ENCODE measurements around the gene PPP1CB. TPM values are rescaled to one million over a fixed set of nuclear protein-coding genes. Genes with fewer than 3 reads are reported as not detected.

Gene PPP1CB
- polyA plus RNA-seq, 4 donors: 80.4 to 171 (median 91.0) TPM

DNA sequence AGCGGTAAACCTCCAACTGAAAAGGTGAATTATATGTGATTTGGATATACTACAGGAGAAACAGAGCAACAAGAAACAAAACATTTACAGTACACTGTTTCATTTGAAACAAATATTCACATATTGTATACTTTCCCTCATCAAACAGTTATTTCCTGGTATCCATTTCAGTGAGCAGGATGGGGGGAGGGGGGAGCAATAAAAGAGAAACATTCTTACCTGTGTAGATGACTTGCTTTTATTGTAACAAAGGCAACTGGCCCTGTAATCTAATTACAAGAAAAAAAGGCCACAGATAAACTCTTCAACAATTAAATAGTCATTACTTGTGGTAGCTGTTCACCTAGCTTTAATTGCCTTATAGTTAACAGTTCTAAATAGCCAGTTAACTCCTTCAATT is 3.9 kb upstream of the PPP1CB start:
- Histone ChIP-seq H3K4me1 (ENCODE audit: control insufficient read depth in 3 of 3, insufficient read depth in 2 of 3, low read depth in 1 of 3, low read length in 2 of 3) (peaks cover 7 to 36% (median 15%) of the 10 kb centered on the region in 3 donors), H3K9me3 (ENCODE audit: control insufficient read depth in 2 of 2, insufficient read depth in 1 of 2, low read depth in 1 of 2, low read length in 1 of 2) (no peaks in the 10 kb centered on the region), H3K4me3 (ENCODE audit: low read depth in 1 of 3, low read length in 3 of 3) (no peak overlapping the region), H3K36me3 (ENCODE audit: control insufficient read depth in 3 of 3, insufficient read depth in 2 of 3, low read depth in 1 of 3, low read length in 3 of 3) (no peaks in the 10 kb centered on the region), H3K27me3 (ENCODE audit: control insufficient read depth in 3 of 3, insufficient read depth in 3 of 3, low read length in 3 of 3) (no peaks in the 10 kb centered on the region), H3K27ac (ENCODE audit: low read depth in 1 of 3, low read length in 2 of 3) (peak overlapping the region in 1 of 3 donors; percentile 95)
- FAIRE-seq: no peak
- DNase-seq: peak; percentile 68 to 71
- 80 to 94% (median 89%) methylated on average over 1 of the region's 1 CpG for WGBS, 3 donors

GRCh38 chr2:28748176-28748575 is 3.5 kb upstream of the PPP1CB start:
- Histone ChIP-seq H3K4me1 (ENCODE audit: control insufficient read depth in 3 of 3, insufficient read depth in 2 of 3, low read depth in 1 of 3, low read length in 2 of 3) (peaks cover 7 to 36% (median 15%) of the 10 kb centered on the region in 3 donors), H3K36me3 (ENCODE audit: control insufficient read depth in 3 of 3, insufficient read depth in 2 of 3, low read depth in 1 of 3, low read length in 3 of 3) (no peaks in the 10 kb centered on the region), H3K4me3 (ENCODE audit: low read depth in 1 of 3, low read length in 3 of 3) (no peak overlapping the region), H3K27me3 (ENCODE audit: control insufficient read depth in 3 of 3, insufficient read depth in 3 of 3, low read length in 3 of 3) (no peaks in the 10 kb centered on the region), H3K27ac (ENCODE audit: low read depth in 1 of 3, low read length in 2 of 3) (peak overlapping the region in 1 of 3 donors; percentile 95), H3K9me3 (ENCODE audit: control insufficient read depth in 2 of 2, insufficient read depth in 1 of 2, low read depth in 1 of 2, low read length in 1 of 2) (no peaks in the 10 kb centered on the region)
- WGBS, 3 donors: 58 to 85% (median 60%) methylated on average over 2 of the region's 2 CpGs
- DNase-seq (peak; percentile 21 to 39), FAIRE-seq (no peak)

- H3K36me3 ChIP-seq (ENCODE audit: control insufficient read depth in 3 of 3, insufficient read depth in 2 of 3, low read depth in 1 of 3, low read length in 3 of 3): no peaks in the 10 kb centered on the region
- FAIRE-seq (no peak), DNase-seq (no peak)
- peak overlapping the region in 1 of 3 donors; percentile 95 for H3K27ac ChIP-seq (ENCODE audit: low read depth in 1 of 3, low read length in 2 of 3)
- H3K27me3 ChIP-seq (ENCODE audit: control insufficient read depth in 3 of 3, insufficient read depth in 3 of 3, low read length in 3 of 3): no peaks in the 10 kb centered on the region
- H3K9me3 ChIP-seq (ENCODE audit: control insufficient read depth in 2 of 2, insufficient read depth in 1 of 2, low read depth in 1 of 2, low read length in 1 of 2): no peaks in the 10 kb centered on the region
- H3K4me1 ChIP-seq (ENCODE audit: control insufficient read depth in 3 of 3, insufficient read depth in 2 of 3, low read depth in 1 of 3, low read length in 2 of 3): peaks cover 7 to 36% (median 15%) of the 10 kb centered on the region in 3 donors
- H3K4me3 ChIP-seq (ENCODE audit: low read depth in 1 of 3, low read length in 3 of 3): no peak overlapping the region
- whole genome bisulfite sequencing, 3 donors: 91 to 97% (median 97%) methylated on average over 1 of the region's 1 CpG
Observed at GRCh38 chr2:28748941-28749340, 2.7 kb upstream of the PPP1CB start.

DNA sequence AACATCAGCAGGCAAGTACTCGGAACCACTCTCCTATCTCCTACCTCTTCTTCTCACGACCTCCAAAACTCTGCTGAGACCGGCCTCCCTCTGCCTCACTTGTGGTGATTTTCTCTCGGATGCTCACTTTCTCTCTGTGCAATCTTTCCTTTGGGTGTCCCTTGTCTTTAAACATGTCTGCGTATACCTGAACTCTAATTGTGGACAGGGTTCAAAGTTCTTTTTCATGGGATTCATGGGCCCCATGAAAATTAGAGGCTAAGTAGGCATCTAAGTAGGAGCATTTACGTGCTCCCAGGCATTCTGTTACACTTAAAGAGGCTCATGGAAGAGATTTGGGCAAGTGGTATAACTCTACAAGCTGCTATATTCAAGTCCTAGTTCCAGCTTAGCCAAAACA is 2.1 kb upstream of the PPP1CB start:
- Histone ChIP-seq H3K27ac (ENCODE audit: low read depth in 1 of 3, low read length in 2 of 3) (peak overlapping the region in 2 of 3 donors; percentile 32 to 95), H3K4me3 (ENCODE audit: low read depth in 1 of 3, low read length in 3 of 3) (no peak overlapping the region), H3K4me1 (ENCODE audit: control insufficient read depth in 3 of 3, insufficient read depth in 2 of 3, low read depth in 1 of 3, low read length in 2 of 3) (peaks cover 7 to 36% (median 15%) of the 10 kb centered on the region in 3 donors), H3K36me3 (ENCODE audit: control insufficient read depth in 3 of 3, insufficient read depth in 2 of 3, low read depth in 1 of 3, low read length in 3 of 3) (no peaks in the 10 kb centered on the region), H3K9me3 (ENCODE audit: control insufficient read depth in 2 of 2, insufficient read depth in 1 of 2, low read depth in 1 of 2, low read length in 1 of 2) (no peaks in the 10 kb centered on the region), H3K27me3 (ENCODE audit: control insufficient read depth in 3 of 3, insufficient read depth in 3 of 3, low read length in 3 of 3) (no peaks in the 10 kb centered on the region)
- FAIRE-seq (no peak), DNase-seq (peak; percentile 16 to 68)
- 74 to 90% (median 89%) methylated on average over 6 of the region's 6 CpGs for WGBS, 3 donors

- Histone ChIP-seq H3K27me3 (ENCODE audit: control insufficient read depth in 3 of 3, insufficient read depth in 3 of 3, low read length in 3 of 3) (no peaks in the 10 kb centered on the region), H3K9me3 (ENCODE audit: control insufficient read depth in 2 of 2, insufficient read depth in 1 of 2, low read depth in 1 of 2, low read length in 1 of 2) (no peaks in the 10 kb centered on the region), H3K36me3 (ENCODE audit: control insufficient read depth in 3 of 3, insufficient read depth in 2 of 3, low read depth in 1 of 3, low read length in 3 of 3) (peaks cover 0 to 3% (median 0%) of the 10 kb centered on the region in 3 donors), H3K4me1 (ENCODE audit: control insufficient read depth in 3 of 3, insufficient read depth in 2 of 3, low read depth in 1 of 3, low read length in 2 of 3) (peaks cover 10 to 38% (median 17%) of the 10 kb centered on the region in 3 donors), H3K4me3 (ENCODE audit: low read depth in 1 of 3, low read length in 3 of 3) (peak overlapping the region; percentile 78 to 99 (median 99)), H3K27ac (ENCODE audit: low read depth in 1 of 3, low read length in 2 of 3) (peak overlapping the region; percentile 85 to 99 (median 95))
- FAIRE-seq (no peak), DNase-seq (peak in 1 of 2 donors; percentile 52)
- WGBS, 3 donors: 10 to 17% (median 14%) methylated on average over 14 of the region's 14 CpGs
Observed at GRCh38 chr2:28750316-28751251, 1.0 kb upstream of the PPP1CB start.

- Histone ChIP-seq H3K4me1 (ENCODE audit: control insufficient read depth in 3 of 3, insufficient read depth in 2 of 3, low read depth in 1 of 3, low read length in 2 of 3) (peaks cover 11 to 38% (median 17%) of the 10 kb centered on the region in 3 donors), H3K27me3 (ENCODE audit: control insufficient read depth in 3 of 3, insufficient read depth in 3 of 3, low read length in 3 of 3) (no peaks in the 10 kb centered on the region), H3K9me3 (ENCODE audit: control insufficient read depth in 2 of 2, insufficient read depth in 1 of 2, low read depth in 1 of 2, low read length in 1 of 2) (no peaks in the 10 kb centered on the region), H3K27ac (ENCODE audit: low read depth in 1 of 3, low read length in 2 of 3) (peak overlapping the region; percentile 94 to 99 (median 99)), H3K4me3 (ENCODE audit: low read depth in 1 of 3, low read length in 3 of 3) (peak overlapping the region; percentile 68 to 99 (median 99)), H3K36me3 (ENCODE audit: control insufficient read depth in 3 of 3, insufficient read depth in 2 of 3, low read depth in 1 of 3, low read length in 3 of 3) (peaks cover 0 to 7% (median 0%) of the 10 kb centered on the region in 3 donors)
- DNase-seq (peak; percentile 20 to 66), FAIRE-seq (no peak)
- WGBS, 3 donors: 0 to 1% (median 0%) methylated on average over 49 to 78 of the region's 78 CpGs
Observed at GRCh38 chr2:28751956-28752630, 463 bp downstream of the PPP1CB start.

- H3K27me3 ChIP-seq (ENCODE audit: control insufficient read depth in 3 of 3, insufficient read depth in 3 of 3, low read length in 3 of 3): no peaks in the 10 kb centered on the region
- DNase-seq (peak in 1 of 2 donors; percentile 18), FAIRE-seq (no peak)
- 0 to 1% (median 0%) methylated on average over 14 of the region's 14 CpGs for WGBS, 3 donors
- peak overlapping the region; percentile 68 to 99 (median 99) for H3K4me3 ChIP-seq (ENCODE audit: low read depth in 1 of 3, low read length in 3 of 3)
- peaks cover 12 to 33% (median 17%) of the 10 kb centered on the region in 3 donors for H3K4me1 ChIP-seq (ENCODE audit: control insufficient read depth in 3 of 3, insufficient read depth in 2 of 3, low read depth in 1 of 3, low read length in 2 of 3)
- H3K9me3 ChIP-seq (ENCODE audit: control insufficient read depth in 2 of 2, insufficient read depth in 1 of 2, low read depth in 1 of 2, low read length in 1 of 2): no peaks in the 10 kb centered on the region
- peaks cover 0 to 7% (median 0%) of the 10 kb centered on the region in 3 donors for H3K36me3 ChIP-seq (ENCODE audit: control insufficient read depth in 3 of 3, insufficient read depth in 2 of 3, low read depth in 1 of 3, low read length in 3 of 3)
- peak overlapping the region; percentile 94 to 99 (median 99) for H3K27ac ChIP-seq (ENCODE audit: low read depth in 1 of 3, low read length in 2 of 3)
Observed at GRCh38 chr2:28752631-28753376, 1.2 kb downstream of the PPP1CB start.

- Histone ChIP-seq H3K9me3 (ENCODE audit: control insufficient read depth in 2 of 2, insufficient read depth in 1 of 2, low read depth in 1 of 2, low read length in 1 of 2) (no peaks in the 10 kb centered on the region), H3K4me1 (ENCODE audit: control insufficient read depth in 3 of 3, insufficient read depth in 2 of 3, low read depth in 1 of 3, low read length in 2 of 3) (peaks cover 12 to 18% (median 12%) of the 10 kb centered on the region in 3 donors), H3K27me3 (ENCODE audit: control insufficient read depth in 3 of 3, insufficient read depth in 3 of 3, low read length in 3 of 3) (no peaks in the 10 kb centered on the region), H3K27ac (ENCODE audit: low read depth in 1 of 3, low read length in 2 of 3) (peak overlapping the region in 1 of 3 donors; percentile 17), H3K4me3 (ENCODE audit: low read depth in 1 of 3, low read length in 3 of 3) (no peak overlapping the region), H3K36me3 (ENCODE audit: control insufficient read depth in 3 of 3, insufficient read depth in 2 of 3, low read depth in 1 of 3, low read length in 3 of 3) (peaks cover 0 to 10% (median 6%) of the 10 kb centered on the region in 3 donors)
- WGBS, 3 donors: 29 to 33% (median 31%) methylated on average over 4 of the region's 4 CpGs
- FAIRE-seq (no peak), DNase-seq (peak in 1 of 2 donors; percentile 12)
Observed at GRCh38 chr2:28754321-28754720, 2.7 kb downstream of the PPP1CB start.

Measured in small intestine (tissue), 7 donors.